HUES6 (cell line): ENCODE results near the gene KRT83.

Experiments
- H3K27ac ChIP-seq: 2 replicates; pipeline ENCODE4 v1.7.0; 2013; ENCODE audit warnings: low read depth, mild to moderate bottlenecking, low read length, inconsistent platforms
- H3K27me3 ChIP-seq: 2 replicates; pipeline ENCODE4 v1.6.1; 2013; ENCODE audit warnings: low read length; ENCODE audit not compliant: control insufficient read depth, insufficient read depth
- H3K36me3 ChIP-seq: 2 replicates; pipeline ENCODE4 v1.6.1; 2013; ENCODE audit warnings: low read length; ENCODE audit not compliant: control insufficient read depth, insufficient read depth
- H3K4me1 ChIP-seq: 2 replicates; pipeline ENCODE4 v1.6.1; 2013; ENCODE audit warnings: low read length; ENCODE audit not compliant: control insufficient read depth, insufficient read depth
- H3K4me3 ChIP-seq: 2 replicates; pipeline ENCODE4 v1.5.1; 2013; ENCODE audit warnings: low read depth, low read length
- H3K9ac ChIP-seq: one replicate; pipeline ENCODE4 v1.6.1; 2013; ENCODE audit warnings: mild to moderate bottlenecking, low read length
- H3K9me3 ChIP-seq: 2 replicates; pipeline ENCODE4 v1.6.1; 2013; ENCODE audit warnings: low read depth, low read length; ENCODE audit not compliant: control insufficient read depth, insufficient read depth

Gene KRT83

DNA sequence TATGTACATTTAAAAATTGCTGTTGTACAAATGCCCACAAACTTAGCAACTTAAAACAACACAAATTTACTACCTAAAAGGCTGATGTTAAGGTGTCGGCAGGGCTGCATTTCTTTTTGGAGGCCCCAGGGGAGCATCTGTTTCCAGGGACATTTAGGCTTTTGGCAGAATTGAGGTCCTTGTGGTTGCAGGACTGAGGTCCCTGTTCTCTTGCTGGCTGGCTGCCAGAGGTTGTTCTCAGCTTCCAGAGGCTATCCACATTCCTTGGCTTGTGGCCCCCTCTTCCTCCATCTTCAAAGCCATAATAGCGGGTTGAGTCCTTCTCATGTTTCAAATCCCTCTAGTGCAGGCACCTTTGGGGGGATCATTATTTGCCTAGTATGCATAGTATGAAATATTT lies 22.4 kb upstream of the KRT83 start:
- Histone ChIP-seq H3K9ac (no peak overlapping the region), H3K9me3 (peaks cover 8% of the 10 kb centered on the region), H3K27ac (no peak overlapping the region), H3K4me3 (no peak overlapping the region), H3K36me3 (no peaks in the 10 kb centered on the region), H3K4me1 (no peaks in the 10 kb centered on the region), H3K27me3 (no peaks in the 10 kb centered on the region)

DNA sequence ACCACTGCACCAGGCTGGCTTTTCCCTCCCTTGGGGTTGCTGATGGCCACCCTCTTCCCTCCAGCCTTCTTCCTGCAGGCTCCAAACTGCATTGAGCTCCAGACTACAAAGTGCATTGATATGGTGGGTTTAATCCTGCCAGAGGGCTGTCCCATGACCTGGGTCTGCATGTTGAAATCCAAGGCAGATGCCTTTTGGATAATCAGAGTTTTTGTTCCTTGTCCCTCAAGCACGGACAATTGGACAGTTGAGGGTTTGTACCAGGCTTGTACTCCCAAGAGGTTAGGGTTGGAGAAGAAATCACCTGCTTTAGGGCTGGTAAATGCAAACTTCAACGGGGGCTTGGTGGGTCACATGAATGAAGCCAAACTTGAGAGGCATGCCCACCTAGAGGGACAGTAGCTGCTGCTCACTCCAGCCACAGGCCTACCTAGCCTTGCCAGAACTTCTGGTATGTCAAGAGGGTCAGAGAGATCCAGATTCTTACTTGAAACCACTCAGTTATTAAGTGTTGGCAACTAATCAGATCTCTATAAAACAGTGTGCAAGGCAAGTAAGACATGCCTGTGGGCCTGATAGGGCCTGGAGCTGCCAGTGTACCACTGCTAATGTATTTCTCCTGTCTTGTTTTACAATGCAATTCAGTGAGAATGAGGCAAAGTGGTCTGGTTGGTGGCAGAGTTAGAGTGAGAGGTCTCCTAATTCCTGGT lies 21.7 kb upstream of the KRT83 start:
- Histone ChIP-seq H3K9ac (no peak overlapping the region), H3K9me3 (peaks cover 8% of the 10 kb centered on the region), H3K4me3 (no peak overlapping the region), H3K27ac (no peak overlapping the region), H3K4me1 (no peaks in the 10 kb centered on the region), H3K27me3 (no peaks in the 10 kb centered on the region), H3K36me3 (no peaks in the 10 kb centered on the region)

DNA sequence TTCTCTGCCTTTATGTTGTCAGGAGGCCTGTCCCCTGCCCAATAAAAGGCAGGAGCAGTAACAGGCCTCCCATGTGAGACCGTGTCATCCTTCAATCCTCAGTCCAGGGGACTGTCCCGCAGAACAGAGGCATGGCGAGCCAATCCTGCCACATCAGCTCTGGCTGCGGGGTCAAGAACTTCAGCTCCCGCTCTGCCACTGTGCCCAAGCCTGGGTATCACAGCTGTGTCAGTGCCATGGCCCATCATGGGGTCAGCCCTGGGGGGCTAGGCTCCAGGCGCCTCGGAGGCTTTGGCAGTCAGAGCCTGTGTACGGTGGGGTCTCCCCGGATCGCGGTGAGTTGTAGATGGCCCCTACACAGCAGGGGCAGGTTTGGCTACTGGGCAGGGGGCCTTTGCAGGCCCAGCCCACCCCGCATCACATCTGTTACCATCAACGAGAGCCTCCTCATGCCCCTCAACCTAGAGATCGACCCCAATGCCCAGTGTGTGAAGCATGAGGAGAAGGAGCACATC lies 19.9 kb upstream of the KRT83 start:
- Histone ChIP-seq H3K9me3 (peaks cover 8% of the 10 kb centered on the region), H3K4me3 (no peak overlapping the region), H3K4me1 (no peaks in the 10 kb centered on the region), H3K27me3 (no peaks in the 10 kb centered on the region), H3K9ac (no peak overlapping the region), H3K27ac (no peak overlapping the region), H3K36me3 (no peaks in the 10 kb centered on the region)

DNA sequence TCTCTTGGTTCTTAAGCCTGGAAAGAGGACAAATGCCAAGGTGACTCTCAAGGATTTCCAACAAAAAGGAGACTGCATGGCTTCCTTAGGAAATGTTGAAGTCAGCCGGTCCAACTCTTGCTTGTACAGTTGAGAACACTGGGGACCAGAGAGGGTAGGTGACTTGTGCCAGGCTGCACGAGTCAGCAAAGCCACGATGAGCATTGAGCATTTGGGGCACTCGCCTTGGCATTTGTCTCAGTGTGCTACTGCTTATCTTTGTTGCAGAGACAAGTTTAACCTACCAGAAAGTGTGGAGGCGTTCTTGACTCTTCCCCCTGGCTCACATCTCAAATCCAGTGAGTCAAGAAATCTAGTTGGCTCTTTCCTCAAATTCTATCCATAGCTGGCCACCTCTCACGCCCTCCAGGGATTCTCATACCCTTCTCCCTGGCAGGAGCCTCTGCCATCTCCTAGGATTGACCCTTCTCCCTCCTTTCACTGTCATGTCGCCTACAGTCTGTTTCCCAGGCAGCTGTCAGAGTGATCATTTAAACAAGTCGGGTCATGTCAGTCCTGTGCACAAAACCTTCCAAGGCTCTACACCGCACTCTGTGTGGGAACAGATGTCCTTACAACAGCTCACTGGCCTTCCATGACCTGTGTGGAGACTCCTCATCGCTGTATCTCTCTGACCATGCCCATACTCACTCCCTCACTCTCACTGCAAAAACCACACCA lies 17.2 kb upstream of the KRT83 start:
- Histone ChIP-seq H3K4me1 (no peaks in the 10 kb centered on the region), H3K27ac (no peak overlapping the region), H3K4me3 (no peak overlapping the region), H3K9me3 (peaks cover 5% of the 10 kb centered on the region; the same call in 1 of the 2 replicates), H3K36me3 (no peaks in the 10 kb centered on the region), H3K27me3 (no peaks in the 10 kb centered on the region), H3K9ac (no peak overlapping the region)

DNA sequence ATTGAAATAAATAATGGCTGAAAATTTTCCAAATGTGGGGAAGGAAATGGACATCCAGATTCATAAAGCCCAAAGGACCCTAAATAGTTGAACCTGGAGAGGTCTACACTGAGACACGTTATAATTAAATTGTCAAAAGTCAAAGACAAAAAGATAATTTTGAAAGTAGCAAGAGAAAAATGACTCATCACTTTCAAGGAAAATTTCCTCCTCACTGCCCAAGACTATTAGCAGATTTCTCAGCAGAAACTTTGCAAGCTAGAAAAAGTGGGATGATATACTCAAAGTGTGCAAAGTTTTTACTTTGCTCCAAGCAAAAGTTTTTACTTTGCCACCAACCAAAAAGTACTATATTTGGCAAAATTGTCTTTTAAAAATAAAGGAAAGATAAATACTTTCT lies 15.9 kb upstream of the KRT83 start:
- Histone ChIP-seq H3K9ac (no peak overlapping the region), H3K4me1 (no peaks in the 10 kb centered on the region), H3K4me3 (no peak overlapping the region), H3K27ac (no peak overlapping the region), H3K9me3 (no peaks in the 10 kb centered on the region), H3K36me3 (no peaks in the 10 kb centered on the region), H3K27me3 (no peaks in the 10 kb centered on the region)

DNA sequence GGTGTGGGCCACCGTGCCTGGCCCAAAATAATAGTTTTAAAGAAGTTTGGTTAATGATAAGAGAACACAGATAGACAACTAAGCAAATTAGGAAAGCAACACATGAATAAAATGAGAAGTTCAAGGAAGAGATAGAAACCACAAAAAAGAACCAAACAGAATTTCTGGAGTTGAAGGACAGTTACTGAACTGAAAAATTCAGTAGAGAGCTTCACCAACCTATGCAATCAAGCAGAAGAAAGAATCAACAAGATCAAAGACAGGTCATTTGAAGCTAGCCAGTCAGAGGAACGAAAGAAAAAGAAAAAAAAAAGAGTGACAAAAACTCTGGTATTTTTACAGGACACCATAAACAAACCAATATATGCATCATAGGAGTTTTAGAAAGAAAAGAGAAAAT lies 15.4 kb upstream of the KRT83 start:
- no peak overlapping the region for H3K27ac ChIP-seq
- no peaks in the 10 kb centered on the region for H3K36me3 ChIP-seq
- H3K9me3 ChIP-seq = no peaks in the 10 kb centered on the region
- no peak overlapping the region for H3K4me3 ChIP-seq
- no peak overlapping the region for H3K9ac ChIP-seq
- H3K4me1 ChIP-seq = no peaks in the 10 kb centered on the region
- H3K27me3 ChIP-seq = no peaks in the 10 kb centered on the region

DNA sequence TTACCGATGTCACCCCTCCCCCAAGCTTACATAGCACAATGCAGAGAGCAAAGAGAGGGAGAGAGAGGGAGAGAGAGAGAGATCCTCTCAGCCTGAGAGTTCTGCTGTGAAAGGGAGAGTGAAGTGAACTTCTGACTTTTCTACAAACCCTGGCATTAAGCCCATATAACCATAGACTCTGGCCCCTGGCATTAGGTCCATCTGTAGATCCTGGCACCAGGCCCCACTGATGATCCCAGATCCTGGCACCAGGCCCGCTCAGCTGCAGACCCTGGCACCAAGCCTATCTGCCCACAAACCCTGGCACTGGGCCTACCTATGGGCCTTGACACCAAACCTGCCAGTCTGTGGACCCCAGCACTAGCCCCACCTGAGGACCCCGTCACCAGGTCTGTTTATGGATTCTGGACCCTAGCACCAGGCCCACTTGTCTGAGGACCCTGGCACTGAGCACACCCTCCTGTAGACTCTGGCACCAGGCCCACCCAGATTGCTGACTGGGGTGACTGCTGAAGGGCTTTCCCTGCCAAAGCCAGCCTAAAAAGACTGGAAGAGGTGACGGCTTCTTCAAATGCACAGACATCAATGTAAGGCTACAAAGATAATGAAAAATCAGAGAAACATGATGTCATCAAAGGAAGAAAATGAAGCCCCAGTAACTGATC lies 14.5 kb upstream of the KRT83 start:
- no peak overlapping the region for H3K4me3 ChIP-seq
- no peaks in the 10 kb centered on the region for H3K4me1 ChIP-seq
- H3K27ac ChIP-seq = no peak overlapping the region
- H3K9ac ChIP-seq = no peak overlapping the region
- no peaks in the 10 kb centered on the region for H3K27me3 ChIP-seq
- no peaks in the 10 kb centered on the region for H3K9me3 ChIP-seq
- no peaks in the 10 kb centered on the region for H3K36me3 ChIP-seq

DNA sequence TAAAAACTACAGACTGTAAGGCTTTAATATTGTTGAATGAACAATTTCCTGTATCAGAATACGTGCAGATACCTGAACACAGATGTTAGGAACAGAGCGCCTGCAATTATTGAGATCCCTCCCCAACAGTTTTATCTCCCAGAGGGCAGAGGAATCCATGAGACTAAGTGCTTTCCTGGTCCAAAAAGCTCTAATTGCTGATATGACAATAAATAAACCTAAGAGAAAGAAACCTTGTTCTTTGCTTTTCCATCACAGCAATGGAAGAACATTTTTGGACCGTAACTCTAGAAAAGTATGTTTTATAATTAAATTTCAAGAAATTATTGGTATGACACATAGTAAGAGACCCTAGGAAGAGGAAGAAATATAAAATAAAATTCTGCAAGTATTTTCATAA lies 13.0 kb upstream of the KRT83 start:
- H3K4me1 ChIP-seq = no peaks in the 10 kb centered on the region
- H3K4me3 ChIP-seq = no peak overlapping the region
- H3K9me3 ChIP-seq = no peaks in the 10 kb centered on the region
- no peak overlapping the region for H3K27ac ChIP-seq
- H3K36me3 ChIP-seq = no peaks in the 10 kb centered on the region
- H3K9ac ChIP-seq = no peak overlapping the region
- H3K27me3 ChIP-seq = no peaks in the 10 kb centered on the region

DNA sequence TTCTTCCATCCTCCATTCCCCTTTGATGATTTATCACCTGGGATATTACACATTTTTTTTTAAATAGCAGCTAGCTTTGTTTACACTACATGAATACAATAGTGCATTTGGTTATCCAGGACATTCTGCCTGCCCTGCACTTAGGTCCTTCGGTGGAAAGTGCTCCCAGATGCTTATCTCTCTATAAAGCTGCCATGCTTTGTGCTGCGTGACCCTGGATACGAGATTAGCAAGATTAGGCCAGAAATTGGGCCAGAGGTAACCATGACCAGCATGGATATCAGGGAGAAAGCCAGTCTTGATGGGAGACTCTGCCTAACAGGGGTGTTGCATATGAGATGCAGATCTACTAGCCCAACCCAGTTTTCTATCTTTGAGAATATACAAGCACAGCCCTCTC lies 12.1 kb upstream of the KRT83 start:
- Histone ChIP-seq H3K36me3 (no peaks in the 10 kb centered on the region), H3K4me1 (no peaks in the 10 kb centered on the region), H3K27ac (no peak overlapping the region)

DNA sequence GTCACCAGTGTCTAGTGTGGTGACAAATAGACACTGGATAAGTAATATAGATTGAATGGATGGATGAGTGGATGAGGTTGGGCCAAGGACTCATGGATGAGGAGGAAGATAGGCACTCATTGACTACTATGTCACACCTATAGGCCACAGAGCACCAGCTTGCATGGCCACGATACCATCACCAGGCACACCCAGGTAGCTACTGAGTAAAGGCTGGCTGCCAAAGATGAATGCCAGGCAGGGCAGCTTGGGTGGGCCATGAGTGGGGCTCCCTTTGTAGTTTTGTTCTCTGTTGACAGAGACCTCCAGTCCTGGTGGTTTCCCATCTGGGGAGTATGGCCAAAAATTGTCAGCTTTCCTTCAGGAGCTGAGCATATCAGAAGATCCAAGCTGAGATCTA lies 11.2 kb upstream of the KRT83 start:
- Histone ChIP-seq H3K4me1 (no peaks in the 10 kb centered on the region), H3K27ac (no peak overlapping the region), H3K9ac (no peak overlapping the region), H3K27me3 (no peaks in the 10 kb centered on the region), H3K9me3 (no peaks in the 10 kb centered on the region), H3K4me3 (no peak overlapping the region), H3K36me3 (no peaks in the 10 kb centered on the region)

More for the DNA sequence above, 12.1 kb upstream of the KRT83 start:
- Histone ChIP-seq H3K27me3 (no peaks in the 10 kb centered on the region), H3K9ac (no peak overlapping the region), H3K4me3 (no peak overlapping the region), H3K9me3 (no peaks in the 10 kb centered on the region)

DNA sequence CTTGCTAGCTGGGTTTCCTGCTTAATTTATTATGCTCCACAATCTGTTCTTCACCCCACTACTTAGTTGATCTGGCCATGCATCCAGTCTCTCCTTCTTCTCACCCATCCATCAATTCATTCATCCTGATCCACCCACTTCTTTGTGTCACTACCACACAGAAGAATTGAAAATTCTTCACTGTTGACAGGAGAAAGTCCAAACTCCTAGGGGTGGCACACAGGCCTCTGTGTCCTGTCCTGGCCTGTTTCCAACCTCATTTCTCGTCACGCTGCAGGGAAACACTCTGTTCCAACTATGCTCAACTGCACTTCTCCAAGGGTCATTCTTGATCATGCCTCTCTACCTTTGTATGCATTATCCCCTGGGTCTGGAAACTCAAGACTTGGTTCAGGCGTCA lies 10.6 kb upstream of the KRT83 start:
- H3K9ac ChIP-seq = no peak overlapping the region
- no peaks in the 10 kb centered on the region for H3K27me3 ChIP-seq
- no peaks in the 10 kb centered on the region for H3K9me3 ChIP-seq
- no peak overlapping the region for H3K27ac ChIP-seq
- H3K4me3 ChIP-seq = no peak overlapping the region
- H3K4me1 ChIP-seq = no peaks in the 10 kb centered on the region
- H3K36me3 ChIP-seq = no peaks in the 10 kb centered on the region
